ENCODE results near the gene SSBP3.
"Not testable (repeated sequence)": the region's sequence is repeated elsewhere in the genome, so short reads cannot be mapped to it uniquely, and the experiment has no call there.

The SSBP3 gene

GRCh38 chr1:54244655-54245054, 161.5 kb downstream of the SSBP3 start:
- no peak for DNase-seq (ENCODE audit: low read depth, low spot score)

DNA sequence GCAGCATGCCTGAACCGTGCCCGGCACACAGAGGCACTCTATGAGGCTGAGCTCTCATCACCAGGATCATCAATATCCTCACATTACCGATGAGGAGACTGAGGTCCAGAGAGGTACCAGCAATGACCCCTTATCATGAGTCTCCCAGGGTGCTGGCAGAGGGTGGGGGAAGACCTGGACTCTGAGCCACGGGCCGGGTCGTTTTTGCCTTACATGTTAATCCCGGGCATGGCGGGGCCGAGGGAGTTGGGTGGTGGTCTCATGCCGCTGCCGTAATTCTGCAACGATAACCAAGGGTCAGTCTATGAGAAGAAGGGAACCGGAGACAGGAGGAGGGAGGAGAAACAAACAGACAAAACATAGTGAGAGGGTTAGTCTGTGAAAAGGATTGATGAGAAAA, 163.2 kb downstream of the SSBP3 start:
- no peak for DNase-seq (ENCODE audit: low read depth, low spot score)

- DNase-seq (ENCODE audit: low read depth, low spot score), result no peak
These were observed 164.8 kb downstream of the SSBP3 start for GRCh38 chr1:54241364-54241763.

GRCh38 chr1:54240741-54241335, 165.4 kb downstream of the SSBP3 start:
- DNase-seq (ENCODE audit: low read depth, low spot score), result no peak

- DNase-seq (ENCODE audit: low read depth, low spot score), result no peak
These were observed 166.6 kb downstream of the SSBP3 start for GRCh38 chr1:54239631-54240031.

GRCh38 chr1:54239035-54239383, 167.2 kb downstream of the SSBP3 start:
- DNase-seq (ENCODE audit: low read depth, low spot score), result no peak

- no peak for DNase-seq (ENCODE audit: low read depth, low spot score)
These were observed 167.7 kb downstream of the SSBP3 start for GRCh38 chr1:54238353-54239034.

DNA sequence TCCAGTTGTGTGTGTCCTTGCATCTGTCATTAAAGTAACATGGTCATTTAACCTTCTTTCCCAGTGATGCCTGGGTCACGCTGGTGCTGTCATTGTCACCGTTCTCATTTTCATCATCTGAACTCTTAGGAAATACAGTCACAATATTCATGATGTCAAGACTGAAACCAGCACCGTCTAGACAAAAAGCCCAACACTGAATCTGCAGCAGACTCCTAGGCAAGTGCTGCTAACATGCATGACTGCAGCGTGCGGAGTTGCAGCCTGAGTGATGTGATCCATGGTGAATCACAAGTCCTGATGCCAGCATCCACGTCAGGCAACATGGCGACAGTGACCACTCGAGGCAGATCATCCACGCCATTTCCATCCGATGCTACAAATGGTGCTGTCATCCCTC, 168.6 kb downstream of the SSBP3 start:
- DNase-seq (ENCODE audit: low read depth, low spot score), result no peak

DNA sequence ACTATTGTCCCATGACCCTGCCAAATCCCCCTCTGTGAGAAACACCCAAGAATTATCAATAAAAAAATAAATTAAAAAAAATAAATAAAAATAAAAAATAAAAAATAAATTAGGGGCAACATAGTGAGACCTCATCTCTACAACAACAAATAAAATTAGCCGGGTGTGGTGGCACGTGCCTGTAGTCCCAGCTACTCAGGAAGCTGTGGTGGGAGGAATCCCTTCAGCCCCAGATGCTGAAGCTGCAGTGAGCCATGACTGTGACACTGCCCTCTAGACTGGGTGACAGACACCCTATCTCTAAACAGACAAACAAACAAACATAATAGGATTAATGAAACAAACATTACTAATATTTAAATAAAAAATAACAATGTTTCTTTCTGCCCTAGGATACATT, 171.9 kb downstream of the SSBP3 start:
- DNase-seq (ENCODE audit: low read depth, low spot score), result no peak

- not testable (repeated sequence) for DNase-seq (ENCODE audit: low read depth, low spot score)
These were observed 173.0 kb downstream of the SSBP3 start for GRCh38 chr1:54233196-54233595.

- DNase-seq (ENCODE audit: low read depth, low spot score), result no peak
These were observed 175.5 kb downstream of the SSBP3 start for GRCh38 chr1:54230507-54231339.

GRCh38 chr1:54229281-54229891, 176.8 kb downstream of the SSBP3 start:
- no peak for DNase-seq (ENCODE audit: low read depth, low spot score)

GRCh38 chr1:54228638-54229079, 177.5 kb downstream of the SSBP3 start:
- DNase-seq (ENCODE audit: low read depth, low spot score), result no peak

- no peak for DNase-seq (ENCODE audit: low read depth, low spot score)
These were observed 178.3 kb downstream of the SSBP3 start for GRCh38 chr1:54227891-54228310.

DNA sequence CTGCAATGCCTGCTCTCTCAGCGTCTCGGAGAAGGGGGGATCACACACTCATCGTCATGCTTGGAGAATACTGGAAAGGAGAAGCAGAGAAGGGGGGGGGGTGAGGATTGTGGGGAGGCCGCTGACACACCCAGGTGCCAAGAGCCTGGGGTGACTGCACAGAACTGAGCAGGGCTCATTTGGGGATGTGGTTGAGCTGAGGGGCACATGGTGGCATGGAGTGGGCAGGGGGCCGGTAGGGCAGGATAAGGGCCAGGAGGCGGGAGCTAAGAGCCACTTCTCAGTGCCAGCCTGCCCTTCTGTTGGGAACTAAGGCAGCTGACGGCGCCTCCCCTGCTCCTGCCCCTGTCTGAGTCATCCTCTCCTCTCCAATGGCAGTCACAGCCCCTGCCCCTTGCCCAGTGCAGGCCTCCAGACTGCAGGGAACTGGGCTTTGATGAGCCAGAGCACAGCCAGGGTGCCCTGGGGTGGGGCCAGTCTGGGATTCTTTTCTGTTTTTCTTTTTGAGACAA, 179.0 kb downstream of the SSBP3 start:
- DNase-seq (ENCODE audit: low read depth, low spot score), result no peak

- no peak for DNase-seq (ENCODE audit: low read depth, low spot score)
These were observed 180.1 kb downstream of the SSBP3 start for GRCh38 chr1:54225986-54226559.

GRCh38 chr1:54225378-54225777, 180.8 kb downstream of the SSBP3 start:
- DNase-seq (ENCODE audit: low read depth, low spot score), result no peak

- DNase-seq (ENCODE audit: low read depth, low spot score), result no peak
These were observed 182.0 kb downstream of the SSBP3 start for GRCh38 chr1:54224233-54224632.

GRCh38 chr1:54223441-54224202, 182.6 kb downstream of the SSBP3 start:
- DNase-seq (ENCODE audit: low read depth, low spot score), result no peak

GRCh38 chr1:54222711-54223110, 183.5 kb downstream of the SSBP3 start:
- DNase-seq (ENCODE audit: low read depth, low spot score), result no peak

Data from activated naive CD8-positive, alpha-beta T cell treated with anti-CD3 and anti-CD28 coated beads, Interleukin-2, amount 50 U/mL, for 16 hours (primary cell).